Stimulated activated CD4-positive, alpha-beta T cell treated with anti-CD3 and anti-CD28 coated beads, Interleukin-1b, Interleukin-23, amount 100 ng/mL, for 48 hours (primary cell): ENCODE data around the gene CDCA4.
"Not testable (repeated sequence)": the region's sequence is repeated elsewhere in the genome, so short reads cannot be mapped to it uniquely, and the experiment has no call there.

Experiments
- DNase-seq: peaks from one replicate; pipeline ENCODE4 v3.0.0-alpha.2; 2020

CDCA4 gene

DNA sequence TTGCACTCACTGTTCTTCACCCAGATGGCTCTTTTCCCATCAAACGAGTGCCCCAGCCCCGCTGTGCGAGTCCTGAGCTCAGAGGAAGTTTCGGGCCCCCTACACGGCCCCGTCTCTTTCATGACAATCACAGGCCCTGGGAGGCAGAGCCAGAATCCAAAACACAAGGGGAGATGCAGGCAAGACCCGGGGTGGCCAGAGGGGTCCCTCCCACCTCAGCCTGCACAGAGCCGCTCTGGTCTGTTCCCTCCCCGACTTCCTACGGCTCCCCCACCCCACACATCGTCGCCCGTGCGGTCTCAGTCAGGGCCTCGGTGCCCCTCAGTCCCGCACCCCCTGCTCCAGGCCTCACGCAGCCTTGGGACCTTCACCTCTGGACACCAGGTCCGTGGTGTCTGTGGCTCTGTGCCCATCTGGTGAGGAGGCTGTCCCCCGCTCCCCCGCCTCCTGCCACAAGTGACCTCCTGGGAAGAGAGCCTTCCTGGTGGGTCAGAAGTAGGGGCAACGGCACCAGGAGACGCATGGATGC, 35.5 kb upstream of the CDCA4 start:
- DNase-seq: no peak

GRCh38 chr14:105055736-105056302, 34.9 kb upstream of the CDCA4 start:
- DNase-seq: no peak

DNA sequence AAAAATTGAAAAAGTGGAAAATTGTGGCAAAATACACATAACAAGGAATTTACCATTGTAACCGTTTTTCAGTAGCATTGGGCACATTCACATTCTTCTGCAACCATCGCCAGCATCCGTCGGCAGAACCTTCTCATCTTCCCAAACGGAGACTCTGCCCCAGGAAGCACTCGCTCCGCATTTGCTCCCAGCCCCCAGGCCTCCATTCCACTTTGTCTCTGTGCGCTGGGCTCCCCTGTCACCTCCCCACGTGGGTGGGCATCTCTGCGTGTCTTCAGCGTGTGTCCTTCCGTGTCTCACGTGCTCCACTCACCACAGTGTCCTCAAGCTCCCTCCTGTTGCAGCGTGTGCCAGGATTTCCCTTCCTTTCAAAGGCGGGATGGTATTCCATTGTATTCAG, 34.5 kb upstream of the CDCA4 start:
- no peak for DNase-seq

GRCh38 chr14:105053996-105054395, 33.1 kb upstream of the CDCA4 start:
- no peak for DNase-seq

DNA sequence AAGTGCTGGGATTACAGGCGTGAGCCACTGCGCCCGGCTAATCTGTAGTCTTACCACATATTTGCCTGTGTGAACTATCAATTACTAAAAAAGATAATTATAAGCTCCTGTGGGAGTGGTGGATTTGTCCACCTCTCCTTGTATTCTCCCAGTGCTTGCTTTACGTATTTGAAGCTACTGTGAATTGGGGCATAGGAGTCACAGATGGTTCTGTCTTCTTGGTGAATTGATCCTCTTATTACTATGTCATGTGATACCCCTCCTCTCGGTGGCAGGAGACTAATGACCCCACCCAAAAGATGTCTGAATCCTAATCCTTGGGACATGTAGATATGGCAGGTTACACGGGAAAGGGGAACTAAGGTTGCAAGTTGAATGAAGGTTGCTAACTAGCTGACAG, 32.5 kb upstream of the CDCA4 start:
- DNase-seq: no peak

- DNase-seq: no peak
Measured at GRCh38 chr14:105052110-105052458, 31.2 kb upstream of the CDCA4 start.

DNA sequence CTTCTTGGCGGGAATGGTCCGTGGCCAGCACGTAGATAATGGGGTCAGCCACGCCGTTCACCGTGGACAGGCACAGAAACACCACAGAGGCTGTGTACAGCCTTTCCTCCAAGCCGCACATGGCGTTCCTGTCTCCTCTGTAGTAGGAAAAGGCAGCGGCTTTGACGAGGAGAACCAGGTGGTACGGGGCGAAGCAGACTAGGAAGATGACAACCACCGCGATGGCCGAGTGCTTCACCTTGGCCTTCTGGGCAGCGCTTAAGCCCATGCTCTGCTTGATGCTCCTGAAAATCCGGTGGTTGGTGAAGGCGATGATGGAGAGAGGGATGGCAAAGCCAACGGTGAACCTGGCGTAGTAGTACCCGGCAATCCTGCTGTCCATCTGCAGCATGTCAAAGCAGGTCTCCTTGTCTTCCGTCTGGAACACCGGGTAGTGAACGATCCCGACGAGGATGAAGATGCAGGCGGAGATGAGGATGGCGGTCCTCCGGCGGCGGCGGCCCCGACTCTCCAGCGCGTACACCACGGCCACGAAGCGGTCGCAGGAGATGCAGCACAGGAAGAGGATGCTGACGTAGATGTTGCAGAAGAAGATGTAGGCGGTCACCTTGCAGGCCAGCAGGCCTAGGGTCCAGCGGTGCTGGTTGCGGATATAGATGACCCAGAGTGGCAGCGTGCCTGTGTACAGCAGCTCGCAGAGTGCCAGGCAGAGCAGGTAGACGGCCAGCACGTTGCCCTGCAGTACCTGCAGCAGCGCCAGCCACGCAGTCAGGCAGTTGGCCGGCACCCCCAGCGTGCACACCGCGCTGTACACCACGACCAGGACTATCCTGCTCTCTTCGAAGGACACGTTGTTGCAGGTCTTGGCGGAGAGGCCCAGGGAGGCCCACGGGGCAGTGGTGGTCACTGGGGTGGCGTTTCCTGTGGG, 30.6 kb upstream of the CDCA4 start:
- no peak for DNase-seq

- no peak for DNase-seq
Measured at GRCh38 chr14:105050551-105050897, 29.6 kb upstream of the CDCA4 start.

DNA sequence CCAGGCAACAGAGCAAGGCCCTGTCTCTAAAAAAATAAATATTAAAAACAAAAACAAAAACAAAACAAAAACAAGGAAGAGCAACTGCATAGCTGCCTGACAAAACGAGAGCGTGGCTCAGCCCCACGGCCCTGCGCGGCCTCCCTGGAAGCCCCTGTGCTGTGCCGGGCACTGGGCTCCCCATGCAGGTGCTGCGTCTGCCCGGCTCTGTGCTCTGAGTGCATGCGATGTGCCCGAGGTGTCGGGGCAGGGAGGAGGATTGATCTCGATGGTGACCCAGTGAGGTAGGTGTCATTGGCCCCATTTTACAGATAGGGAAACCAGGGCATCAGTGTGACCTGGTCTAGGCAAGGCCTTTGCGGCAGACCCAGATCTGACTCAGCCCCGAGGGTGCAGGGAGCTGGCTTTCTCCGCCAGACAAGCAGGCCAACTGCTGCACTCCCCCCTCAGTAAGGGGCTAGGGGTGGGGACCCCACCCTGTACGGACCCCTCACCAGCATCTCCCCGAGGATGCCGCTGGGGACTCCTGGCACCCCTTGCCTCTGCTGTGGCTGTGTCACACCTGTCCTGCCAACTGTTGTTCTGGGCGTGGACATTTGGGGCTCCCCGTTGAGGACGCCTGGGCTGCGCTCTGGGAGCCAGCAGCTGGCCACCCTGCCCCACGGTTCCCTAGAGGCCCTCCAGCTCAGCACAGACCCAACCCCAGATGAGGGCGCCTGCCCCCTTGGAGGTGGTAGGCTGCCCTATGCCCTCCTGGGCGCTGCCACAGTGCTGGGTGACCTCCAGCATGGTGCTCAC, 29.1 kb upstream of the CDCA4 start:
- no peak for DNase-seq

- DNase-seq: no peak
Measured at GRCh38 chr14:105047283-105048016, 26.6 kb upstream of the CDCA4 start.

DNA sequence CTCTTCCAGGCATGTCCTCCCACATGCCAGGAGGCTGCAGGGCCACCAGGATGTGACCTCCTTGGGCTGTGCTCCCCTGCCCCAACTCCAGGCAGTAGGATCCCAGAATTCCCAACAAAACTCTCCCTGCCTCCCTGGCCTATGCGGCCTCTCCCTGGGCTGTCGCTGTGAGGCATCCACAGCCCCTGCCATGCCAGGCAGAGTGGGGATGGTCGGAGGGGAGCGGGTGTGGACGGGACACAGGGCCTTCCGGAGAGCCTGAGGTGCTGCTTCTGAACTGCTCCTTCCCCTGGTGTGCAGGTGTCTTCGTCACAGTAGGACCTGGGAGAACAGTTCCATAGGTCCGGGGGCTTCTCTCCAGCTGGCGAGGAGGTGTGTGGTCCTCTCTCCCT, 26.0 kb upstream of the CDCA4 start:
- DNase-seq: no peak

DNA sequence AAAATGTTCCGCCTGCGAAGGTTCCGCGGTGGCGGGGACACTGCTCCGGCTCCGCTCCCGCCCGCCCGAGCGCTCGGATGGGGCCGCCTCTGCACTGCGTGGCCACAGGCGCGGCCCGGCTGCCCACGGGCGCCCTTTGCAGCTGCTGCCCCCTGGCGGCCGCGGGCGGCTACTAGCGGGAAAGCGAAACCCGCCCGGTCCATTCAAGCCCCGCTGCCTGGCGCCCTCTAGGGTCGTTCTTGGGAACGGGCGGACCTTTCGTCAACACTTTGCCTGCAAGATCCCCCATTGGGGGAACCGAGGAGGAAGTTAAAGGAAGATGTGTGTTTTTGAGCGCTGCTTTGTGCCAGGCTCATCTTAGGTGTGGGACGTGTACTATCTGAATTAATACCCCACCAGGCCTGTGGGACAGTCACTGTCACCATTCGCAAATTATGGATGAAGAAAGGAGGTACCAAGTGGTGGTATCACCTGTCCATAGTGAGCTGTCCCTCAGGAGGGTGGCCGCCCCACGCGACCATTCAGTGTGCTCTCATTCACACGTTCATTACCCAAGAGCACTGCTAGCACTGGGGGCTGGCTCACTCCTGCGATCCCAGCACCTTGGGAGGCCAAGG, 24.9 kb upstream of the CDCA4 start:
- DNase-seq: peak; percentile 91

- no peak for DNase-seq
Measured at GRCh38 chr14:105043641-105044040, 22.8 kb upstream of the CDCA4 start.

DNA sequence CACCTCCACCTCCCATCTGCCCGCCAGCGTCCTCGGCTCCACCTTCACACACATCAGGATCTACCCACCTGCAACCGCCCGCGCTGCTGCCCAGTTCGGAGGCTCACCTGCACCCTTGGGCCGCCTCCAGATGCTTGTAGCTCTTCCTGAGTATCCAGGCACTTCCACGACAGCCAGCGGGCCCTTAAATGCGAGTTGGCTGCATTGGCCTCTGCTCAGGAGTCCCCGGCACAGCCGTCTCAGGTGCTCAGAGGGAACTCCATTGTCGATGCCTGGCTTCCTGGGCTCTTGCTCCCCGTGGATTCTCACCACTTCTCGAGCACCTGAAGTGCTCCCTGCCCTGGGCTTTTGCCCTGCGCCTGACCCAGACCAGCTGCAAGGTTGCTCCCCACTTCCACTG, 21.9 kb upstream of the CDCA4 start:
- no peak for DNase-seq

DNA sequence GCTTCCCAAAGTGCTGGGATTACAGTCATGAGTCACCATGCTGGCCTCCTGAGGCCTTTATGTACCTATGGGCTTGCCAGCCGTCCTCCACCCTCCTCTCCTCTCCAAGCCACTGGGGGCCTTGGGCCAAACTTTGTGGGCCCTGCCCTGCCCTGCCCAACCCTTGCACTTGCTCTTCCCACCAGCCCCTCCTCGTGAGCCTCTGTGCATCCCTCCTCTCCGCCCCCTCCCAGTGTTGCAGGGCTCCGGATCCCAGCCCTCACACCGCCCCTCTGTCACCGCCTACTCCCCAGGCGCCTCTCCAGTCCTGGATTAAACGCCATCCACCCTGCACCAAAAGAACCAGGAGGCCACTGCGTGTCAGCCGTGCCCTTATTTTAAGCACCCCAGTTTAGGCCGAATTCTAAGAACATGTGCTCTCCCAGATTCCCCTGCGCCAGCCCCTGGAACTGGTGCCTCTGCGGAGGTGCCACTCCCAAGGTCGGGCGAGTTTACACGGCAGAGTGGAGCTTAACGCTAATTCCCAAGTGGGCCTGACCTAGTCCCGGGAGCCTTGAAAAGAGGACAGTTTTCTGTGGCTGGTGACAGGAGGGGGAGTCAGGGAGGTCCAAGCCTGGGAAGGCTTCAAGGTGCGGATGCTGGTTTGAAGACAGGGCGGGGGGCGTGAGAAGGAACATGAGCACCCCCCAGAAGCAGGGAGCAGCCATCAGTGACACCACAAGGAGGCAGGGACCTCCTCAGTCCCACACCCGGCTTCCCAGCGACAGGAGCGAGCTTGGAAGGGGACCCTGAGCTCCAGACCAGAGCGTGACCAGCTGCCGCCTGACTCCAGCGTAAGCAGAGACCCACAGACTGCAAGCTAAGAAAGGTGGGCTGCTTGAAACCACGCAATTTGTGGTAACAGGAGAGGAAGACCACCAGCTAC, 21.2 kb upstream of the CDCA4 start:
- no peak for DNase-seq

GRCh38 chr14:105039458-105040205, 18.7 kb upstream of the CDCA4 start:
- DNase-seq: no peak

GRCh38 chr14:105035616-105036015, 14.7 kb upstream of the CDCA4 start:
- not testable (repeated sequence) for DNase-seq

- DNase-seq: no peak
Measured at GRCh38 chr14:105034315-105035039, 13.6 kb upstream of the CDCA4 start.

DNA sequence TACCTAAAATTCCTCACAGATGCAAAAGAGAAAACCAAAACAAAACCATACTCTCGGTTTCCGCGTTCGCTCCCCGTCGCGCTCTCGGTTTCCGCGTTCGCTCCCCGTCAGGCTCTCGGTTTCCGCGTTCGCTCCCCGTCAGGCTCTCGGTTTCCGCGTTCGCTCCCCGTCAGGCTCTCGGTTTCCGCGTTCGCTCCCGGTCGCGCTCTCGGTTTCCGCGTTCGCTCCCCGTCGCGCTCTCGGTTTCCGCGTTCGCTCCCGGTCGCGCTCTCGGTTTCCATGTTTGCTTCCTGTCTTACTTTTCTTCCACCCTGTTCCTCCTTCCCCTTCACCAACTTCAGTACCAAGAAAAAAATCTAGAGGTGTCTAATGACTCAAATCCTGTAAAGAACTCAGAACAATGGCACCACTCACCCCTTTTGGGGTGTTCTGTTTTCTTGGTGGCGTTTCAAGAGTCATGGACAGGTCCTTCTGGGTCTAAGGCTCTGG, 12.6 kb upstream of the CDCA4 start:
- not testable (repeated sequence) for DNase-seq

- DNase-seq: not testable (repeated sequence)
Measured at GRCh38 chr14:105032451-105032901, 11.6 kb upstream of the CDCA4 start.
